Measurements from ENCODE around the gene RECQL.

GRCh38 chr12:21547437-21547836 is 46.0 kb upstream of the RECQL start:
- no peak for TF ChIP-seq EZH2 (IDR thresholded peaks at IDR 0.05; ENCODE audit: insufficient read depth, low read length)
- no peak for TF ChIP-seq CTCF (IDR thresholded peaks at IDR 0.05; ENCODE audit: insufficient read depth, low read depth, low read length)

All from astrocyte (in vitro differentiated cells and primary cell).